GM12878 (cell line): ENCODE results near the gene SYDE2. TPM values are rescaled to one million over a fixed set of nuclear protein-coding genes. Genes with fewer than 3 reads are reported as not detected.

Experiments
- ATAC-seq: fragments of 200-7000 bp; cut with Tn5 transposase; 3 replicates; pipeline ENCODE4 v1.9.1; 2020; ENCODE audit warnings: mild to moderate bottlenecking, moderate library complexity
- BruUV-seq: library from RNA; stranded (reverse); fragments of 400-500 nt; replicated peaks from 2 replicates; lab custom pipeline; 2021; lab: Mats Ljungman, UMichigan
- CTCF ChIA-PET: fragments of 300-600 bp; sonication (Branson Sonifier 250); formaldehyde crosslinking; extraction: SDS; loops from one replicate; lab custom pipeline; 2021; ENCODE audit warnings: inconsistent platforms; lab: Yijun Ruan, JAX
- POLR2A ChIA-PET: fragments of 350-600 bp; formaldehyde crosslinking; extraction: SDS; loops from one replicate; lab custom pipeline; 2021; ENCODE audit warnings: inconsistent platforms; lab: Charles Lee
- RAD21 ChIA-PET: fragments of 300-600 bp; sonication (Branson Sonifier 250); formaldehyde crosslinking; loops from one replicate; lab custom pipeline; 2023; ENCODE audit warnings: antibody characterized with exemption; ENCODE audit not compliant: unreplicated experiment; lab: Charles Lee
- SMC1A ChIA-PET: fragments of 300-600 bp; sonication (Branson Sonifier 250); formaldehyde crosslinking; loops from one replicate; lab custom pipeline; 2023; ENCODE audit not compliant: unreplicated experiment, uncharacterized antibody; lab: Charles Lee
- DNase-seq: peaks from one replicate; pipeline ENCODE4 v3.0.0-alpha.2; 2011; ENCODE audit warnings: low read depth, low spot score
- FAIRE-seq: peaks from 3 replicates; lab custom pipeline; 2011; peaks lifted over from hg19 to GRCh38; lab: Jason Lieb, UNC
- H2AFZ ChIP-seq: 2 replicates; pipeline ENCODE4 v1.6.0; 2011; ENCODE audit warnings: low read depth, low read length, control low read depth; ENCODE audit not compliant: control insufficient read depth
- H3K27ac ChIP-seq: 2 replicates; pipeline ENCODE4 v1.5.1; 2011; ENCODE audit warnings: control low read depth; ENCODE audit not compliant: control insufficient read depth, insufficient read depth
- H3K27me3 ChIP-seq, 2 experiments: replicated peaks in 1 of 2; 2 replicates each; pipeline versions ENCODE4 v1.6.0 to v1.6.1; 2011; ENCODE audit warnings: low read length in 1 of 2; ENCODE audit not compliant: control insufficient read depth in 2 of 2, insufficient read depth in 2 of 2
- H3K36me3 ChIP-seq, 2 experiments: 2 replicates each; pipeline ENCODE4 v1.5.1; 2011; ENCODE audit warnings: low read length in 1 of 2; ENCODE audit not compliant: control insufficient read depth in 2 of 2, insufficient read depth in 2 of 2
- H3K4me1 ChIP-seq: 2 replicates; pipeline ENCODE4 v1.6.1; 2011; ENCODE audit warnings: mild to moderate bottlenecking, low read length, moderate library complexity, mixed read lengths; ENCODE audit not compliant: control insufficient read depth, insufficient read depth
- H3K4me2 ChIP-seq: 2 replicates; pipeline ENCODE4 v1.6.0; 2011; ENCODE audit warnings: control low read depth; ENCODE audit not compliant: control insufficient read depth, insufficient read depth
- H3K4me3 ChIP-seq: fragments of 200-600 bp; sonication (generic); 2 replicates; pipeline ENCODE4 v1.5.1; 2016
- H3K79me2 ChIP-seq: 2 replicates; pipeline ENCODE4 v1.6.0; 2011; ENCODE audit warnings: low read length; ENCODE audit not compliant: control insufficient read depth, insufficient read depth
- H3K9ac ChIP-seq: 2 replicates; pipeline ENCODE4 v1.8.0; 2011; ENCODE audit warnings: low read length, control low read depth, mixed read lengths; ENCODE audit not compliant: control insufficient read depth, insufficient read depth
- H3K9me3 ChIP-seq: replicated peaks from 3 replicates; pipeline ENCODE4 v1.5.1; 2011; ENCODE audit warnings: mild to moderate bottlenecking, low read length; ENCODE audit not compliant: control insufficient read depth, insufficient read depth
- H4K20me1 ChIP-seq: 2 replicates; pipeline ENCODE4 v1.6.0; 2011; ENCODE audit not compliant: control insufficient read depth, insufficient read depth
- BCL11A ChIP-seq: IDR thresholded peaks from 2 replicates; pipeline ENCODE4 v1.6.1; 2011; ENCODE audit warnings: low read depth, low read length
- BRCA1 ChIP-seq: IDR thresholded peaks from 2 replicates; pipeline ENCODE4 v1.6.1; 2011; ENCODE audit warnings: low read depth, low read length, improper control_type of control experiment
- CREB1 ChIP-seq: IDR thresholded peaks from 2 replicates; pipeline ENCODE4 v1.6.1; 2012; ENCODE audit warnings: low read depth, mild to moderate bottlenecking, inconsistent platforms
- EED ChIP-seq: sonication (generic); IDR thresholded peaks from 2 replicates; pipeline ENCODE4 v1.6.1; 2016; ENCODE audit warnings: antibody characterized with exemption, low read depth
- RFX5 ChIP-seq: IDR thresholded peaks from 2 replicates; pipeline ENCODE4 v1.6.1; 2011; ENCODE audit warnings: low read depth, low read length, improper control_type of control experiment
- SREBF2 ChIP-seq: IDR thresholded peaks from 2 replicates; pipeline ENCODE4 v1.6.1; 2012; ENCODE audit warnings: mild to moderate bottlenecking, low read length
- WGBS: methylation state at CpG from one replicate; pipeline ENCODE4 v1.1.6; 2016; ENCODE audit warnings: low lambda C conversion rate; ENCODE audit not compliant: insufficient replicate concordance, insufficient coverage; ENCODE audit errors: missing lambda C conversion rate; 5-methylcytosine and 5-hydroxymethylcytosine counted together
- in situ Hi-C: fragments of 300-500 bp; cut with MboI; formaldehyde crosslinking; loops from 9 replicates; pipeline ENCODE4 v1.14.3; 2018; ENCODE audit warnings: mixed read lengths
- intact Hi-C: fragments of 100-400 bp; cut with micrococcal nuclease; formaldehyde crosslinking; loops from one replicate; pipeline ENCODE4 v1.14.2; 2022; ENCODE audit not compliant: unreplicated experiment
- polyA plus RNA-seq, 11 experiments: library from polyadenylated mRNA; depleted of rRNA in 4 of 11; unstranded in 6 of 11; stranded (reverse) in 5 of 11; fragments of >200 nt; fragmentation: Nextera tagmentation in 4 of 11; fragmentation: Illumina TruSeq in 1 of 11; extraction: Ambion mirVana in 4 of 11; extraction: Trizol in 1 of 11; gene quantifications; 1 replicate in 1 of 11; 2 replicates in 10 of 11; pipeline versions ENCODE4 v1.2.1 to v1.2.3, GENCODE V29; 2011 to 2016; ENCODE audit warnings: inconsistent platforms in 2 of 11, missing spikeins in 2 of 11, low read depth in 1 of 11
- total RNA-seq, 4 experiments: library from RNA; depleted of rRNA in 3 of 4; stranded (reverse); fragments of >200 nt in 3 of 4; fragmentation: Illumina TruSeq in 1 of 4; extraction: Trizol in 1 of 4; gene quantifications; 2 replicates each; pipeline versions ENCODE4 v1.2.1 to v1.2.3, GENCODE V29; 2013 to 2021
- TF ChIP-seq, protein P1 (sequence below): fragments of 450-650 bp; IDR thresholded peaks from 2 replicates; pipeline ENCODE4 v1.6.1; 2016; ENCODE audit warnings: mild to moderate bottlenecking

SYDE2 gene
- total and polyA plus RNA-seq, 10 of the 15 experiments (the other 5 are each of a cell fraction or from before 2014, with no cell fraction given): 0.37 to 4.1 (median 1.8) TPM; not detected in 1

DNA sequence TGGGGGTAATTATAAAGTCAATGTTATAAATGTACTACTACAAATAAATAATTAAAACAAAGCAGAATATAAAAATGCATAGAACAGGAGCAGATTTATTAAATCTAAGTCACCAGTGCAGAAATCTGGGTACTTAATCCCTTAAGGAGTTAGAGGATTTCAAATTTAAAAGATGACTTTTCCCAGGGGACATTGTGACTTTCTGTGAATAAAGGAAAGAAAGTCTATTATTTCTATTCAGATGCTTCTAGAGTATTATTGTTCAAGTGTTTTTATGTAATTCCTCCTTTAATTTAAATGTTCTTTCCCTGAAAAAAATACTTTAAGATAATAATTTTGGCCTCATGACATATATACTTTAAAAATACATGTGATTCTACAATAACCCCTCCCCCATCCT lies 43.4 kb downstream of the SYDE2 start:
- Histone ChIP-seq H3K27me3 (no peaks in the 10 kb centered on the region), H3K4me1 (peaks cover 8% of the 10 kb centered on the region; the same call in 1 of the 2 replicates), H3K4me2 (no peak overlapping the region), H3K36me3 (no peaks in the 10 kb centered on the region), H3K4me3 (no peak overlapping the region), H3K9me3 (no peaks in the 10 kb centered on the region), H3K9ac (no peak overlapping the region), H2AFZ (no peak overlapping the region), H3K79me2 (no peaks in the 10 kb centered on the region), H3K27ac (no peak overlapping the region), H4K20me1 (no peaks in the 10 kb centered on the region)
- in situ Hi-C loops (no loop called here), intact Hi-C loops (no loop called here)
- BruUV-seq: no TSS peak
- RAD21 ChIA-PET: no interaction called here
- ATAC-seq (no peak), FAIRE-seq (no peak), DNase-seq (no peak)
- POLR2A ChIA-PET: no interaction called here
- CTCF ChIA-PET: interaction anchor here (0.6 to 1.1 kb wide), 2 partner anchors 97 to 104 kb away, joined by 3 read pairs; no protein-coding TSS in a partner anchor
- TF ChIP-seq BRCA1: no peak
- TF ChIP-seq BCL11A: no peak
- SMC1A ChIA-PET: no interaction called here

DNA sequence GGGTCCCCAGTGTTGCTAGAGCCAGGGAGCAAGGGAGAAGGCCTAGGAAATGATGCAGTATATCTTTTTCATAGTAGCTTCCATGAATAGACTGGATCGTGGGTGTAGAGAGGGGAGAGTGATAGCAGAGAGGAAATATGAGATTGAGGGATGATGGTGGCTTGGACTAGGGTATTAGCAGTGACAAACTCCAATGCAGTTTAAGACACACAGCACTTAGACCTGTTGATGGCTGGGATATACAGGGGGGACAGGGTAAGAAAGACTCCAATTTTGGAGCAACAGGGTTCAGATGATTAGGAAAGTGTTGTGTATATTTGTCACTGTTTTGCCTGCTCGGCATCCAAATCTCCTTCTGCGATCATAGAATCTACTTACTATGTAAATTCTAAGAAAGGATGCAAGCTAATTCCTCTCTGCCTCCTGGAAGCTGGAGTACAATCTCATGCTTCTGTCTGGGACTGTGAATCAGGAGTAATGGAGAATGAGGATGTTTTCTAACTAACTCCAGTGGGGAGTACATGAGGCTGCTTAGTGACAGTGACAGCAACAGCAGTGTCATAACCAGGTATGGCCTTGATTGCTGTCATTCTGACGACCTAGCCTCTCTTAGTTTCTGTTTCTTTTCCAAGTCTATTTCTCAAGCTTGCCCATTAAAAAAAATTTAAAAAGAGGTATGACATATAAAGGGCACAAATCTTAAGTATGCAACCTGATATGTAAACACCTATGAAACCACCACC lies 47.5 kb downstream of the SYDE2 start:
- no peaks in the 10 kb centered on the region for H4K20me1 ChIP-seq
- peak; percentile 11 for DNase-seq
- peak overlapping the region; percentile 73 for H3K4me2 ChIP-seq
- peak overlapping the region; percentile 25; the same call in 1 of the 2 replicates for H3K9ac ChIP-seq
- no peaks in the 10 kb centered on the region for H3K79me2 ChIP-seq
- peak; percentile 72 for FAIRE-seq
- ChIA-PET RAD21 (no interaction called here), POLR2A (no interaction called here), SMC1A (no interaction called here), CTCF (interaction anchor here (1.0 to 1.2 kb wide), 2 partner anchors 15 to 126 kb away, joined by 3 to 5 read pairs; no protein-coding TSS in a partner anchor)
- peak; percentile 74 for ATAC-seq
- TF ChIP-seq, protein P1, sequence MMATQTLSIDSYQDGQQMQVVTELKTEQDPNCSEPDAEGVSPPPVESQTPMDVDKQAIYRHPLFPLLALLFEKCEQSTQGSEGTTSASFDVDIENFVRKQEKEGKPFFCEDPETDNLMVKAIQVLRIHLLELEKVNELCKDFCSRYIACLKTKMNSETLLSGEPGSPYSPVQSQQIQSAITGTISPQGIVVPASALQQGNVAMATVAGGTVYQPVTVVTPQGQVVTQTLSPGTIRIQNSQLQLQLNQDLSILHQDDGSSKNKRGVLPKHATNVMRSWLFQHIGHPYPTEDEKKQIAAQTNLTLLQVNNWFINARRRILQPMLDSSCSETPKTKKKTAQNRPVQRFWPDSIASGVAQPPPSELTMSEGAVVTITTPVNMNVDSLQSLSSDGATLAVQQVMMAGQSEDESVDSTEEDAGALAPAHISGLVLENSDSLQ: peak; percentile 54
- TF ChIP-seq EED (no peak), CREB1 (peak; percentile 83), RFX5 (peak; percentile 71; the same call in 1 of the 2 replicates), SREBF2 (no peak)
- intact Hi-C loops: no loop called here
- in situ Hi-C loops: no loop called here
- H3K27me3 ChIP-seq: no peaks in the 10 kb centered on the region
- peaks cover 25% of the 10 kb centered on the region for H3K4me1 ChIP-seq
- no TSS peak for BruUV-seq
- WGBS: 25% methylated on average over 4 of the region's 4 CpGs
- no peaks in the 10 kb centered on the region for H3K9me3 ChIP-seq
- peak overlapping the region; percentile 46; the same call in 1 of the 2 replicates for H3K27ac ChIP-seq
- H3K4me3 ChIP-seq: peak overlapping the region; percentile 38; the same call in 1 of the 2 replicates
- H3K36me3 ChIP-seq: no peaks in the 10 kb centered on the region
- H2AFZ ChIP-seq: peak overlapping the region; percentile 90
